Central memory CD8-positive, alpha-beta T cell (primary cell): ENCODE measurements around the gene CA11.

Experiments used
- ATAC-seq: fragments of 150-1000 bp; cut with Tn5 transposase; replicated peaks from 2 replicates; pipeline ENCODE4 v1.10.0; 2022; ENCODE audit warnings: mild to moderate bottlenecking, moderate FRiP score, moderate number of reproducible peaks; ENCODE audit not compliant: poor library complexity, severe bottlenecking; ENCODE audit errors: extremely low read depth
- DNase-seq, 2 donors: peaks; one replicate each; pipeline ENCODE4 v3.0.0; 2021; ENCODE audit warnings: low spot score in 2 of 2
- H3K27ac Mint-ChIP-seq: one replicate; pipeline ENCODE4 v1.8.0; 2022; ENCODE audit warnings: low read depth, mild to moderate bottlenecking, moderate library complexity, mixed read lengths
- H3K27me3 Mint-ChIP-seq: one replicate; pipeline ENCODE4 v1.8.0; 2022; ENCODE audit warnings: mixed read lengths
- H3K36me3 Mint-ChIP-seq: one replicate; pipeline ENCODE4 v1.8.0; 2022; ENCODE audit warnings: mild to moderate bottlenecking, moderate library complexity, mixed read lengths; ENCODE audit not compliant: insufficient read depth
- H3K4me1 Mint-ChIP-seq: one replicate; pipeline ENCODE4 v1.8.0; 2022; ENCODE audit warnings: mixed read lengths
- H3K4me3 Mint-ChIP-seq: one replicate; pipeline ENCODE4 v1.8.0; 2022; ENCODE audit warnings: mild to moderate bottlenecking, moderate library complexity, mixed read lengths
- H3K9me3 Mint-ChIP-seq: one replicate; pipeline ENCODE4 v1.8.0; 2022; ENCODE audit warnings: mixed read lengths

Gene CA11

DNA sequence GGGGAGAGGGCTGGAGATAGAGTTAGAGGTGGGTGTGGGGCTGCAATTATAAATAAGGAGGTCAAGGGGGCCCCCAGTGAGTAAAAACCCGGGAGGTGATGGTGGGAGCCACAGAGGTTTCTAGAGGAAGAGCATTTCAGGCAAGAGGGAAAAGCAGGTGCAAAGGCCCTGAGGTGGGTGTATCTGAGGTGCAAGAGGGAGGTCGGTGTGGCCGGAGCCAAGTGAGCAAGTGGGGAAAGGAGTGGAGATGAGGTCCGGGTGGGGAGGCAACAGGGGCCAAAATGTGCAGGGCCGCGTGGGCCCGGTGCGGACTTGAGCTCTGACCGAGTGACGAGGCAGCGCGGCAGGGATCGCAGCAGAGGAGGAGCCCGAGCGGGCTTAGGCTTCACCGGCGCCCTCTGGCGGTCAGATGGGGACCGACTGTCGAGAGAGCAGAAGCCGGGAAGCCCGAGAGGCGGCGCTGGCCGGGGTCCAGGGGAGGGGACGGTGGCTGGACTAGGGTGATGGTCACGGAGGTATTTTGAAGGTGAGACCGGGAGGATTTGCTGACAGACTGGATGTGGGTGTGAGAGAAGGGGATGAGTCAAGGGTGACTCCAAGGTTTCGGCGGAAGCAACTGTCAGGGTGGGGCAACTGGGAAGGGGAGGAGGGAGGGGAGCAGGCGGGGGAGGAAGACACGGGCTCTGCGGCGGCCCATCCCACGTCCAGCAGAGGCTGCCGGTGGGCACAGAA lies 57.2 kb downstream of the CA11 start:
- H3K9me3 Mint-ChIP-seq: no peaks in the 10 kb centered on the region
- H3K4me1 Mint-ChIP-seq: peaks cover 26% of the 10 kb centered on the region
- peak; percentile 77 to 91 for DNase-seq
- H3K36me3 Mint-ChIP-seq: peaks cover 3% of the 10 kb centered on the region
- H3K27me3 Mint-ChIP-seq: peaks cover 8% of the 10 kb centered on the region
- peak overlapping the region; percentile 78 for H3K4me3 Mint-ChIP-seq
- peak overlapping the region; percentile 49 for H3K27ac Mint-ChIP-seq
- peak; percentile 83 for ATAC-seq
